ENCODE data around the gene PLPP6.

Gene PLPP6

DNA sequence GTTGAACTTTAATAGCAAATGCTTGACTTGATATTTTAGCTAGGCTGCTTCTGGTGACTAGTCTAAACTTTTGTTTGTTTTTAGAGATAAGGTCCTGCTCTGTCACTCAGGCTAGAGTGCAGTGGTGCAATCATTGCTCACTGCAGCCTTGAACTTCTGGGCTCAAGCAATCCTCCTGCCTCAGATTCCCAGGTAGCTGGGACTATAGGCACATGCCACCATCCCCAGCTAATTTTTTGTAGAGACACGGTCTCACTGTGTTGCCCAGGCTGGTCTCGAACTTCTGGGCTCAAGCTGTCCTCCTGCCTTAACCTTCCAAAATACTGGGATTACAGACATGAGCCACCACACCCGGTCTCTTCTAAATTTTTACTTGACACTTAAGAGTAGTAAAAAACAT is 38.0 kb downstream of the PLPP6 start:
- DNase-seq (ENCODE audit: low read depth): no peak

DNA sequence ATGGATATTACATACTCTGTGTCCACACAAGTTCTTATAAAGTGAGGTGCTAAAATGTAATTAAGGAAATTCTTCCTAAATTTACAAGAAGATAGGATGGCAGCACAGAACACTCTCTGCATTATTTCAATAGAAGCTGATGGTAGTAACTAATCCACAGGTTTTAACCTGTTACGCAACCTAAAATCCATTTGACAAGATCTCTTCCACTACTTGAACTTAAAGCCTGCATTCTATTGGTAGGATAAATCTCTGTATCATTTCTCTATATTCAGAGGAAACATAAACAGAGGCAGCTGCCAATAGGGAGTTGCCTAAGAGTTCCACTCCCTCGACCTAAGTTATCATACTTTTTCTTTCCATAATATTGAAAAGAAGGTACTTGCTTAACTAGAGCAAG is 38.8 kb downstream of the PLPP6 start:
- no peak for DNase-seq (ENCODE audit: low read depth)

DNA sequence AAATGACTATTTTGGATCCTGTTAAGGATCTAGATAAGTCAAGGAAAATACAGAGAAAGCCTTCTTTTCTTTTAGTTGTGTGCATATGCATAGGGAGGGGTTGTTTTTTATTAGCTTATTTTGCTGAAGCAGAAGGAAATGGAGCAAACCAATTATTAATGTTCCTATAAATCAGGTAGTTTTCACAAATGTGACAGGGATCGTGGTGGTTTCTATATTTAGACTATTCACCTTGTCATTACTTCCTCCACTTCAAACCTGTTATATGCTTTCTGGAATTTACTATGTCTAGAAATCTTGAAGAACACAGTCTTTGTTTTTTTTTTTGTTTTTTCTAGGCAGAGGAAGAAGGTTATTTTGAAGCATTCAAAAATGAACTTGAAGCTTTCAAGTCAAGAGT is 39.4 kb downstream of the PLPP6 start:
- DNase-seq (ENCODE audit: low read depth): no peak

DNA sequence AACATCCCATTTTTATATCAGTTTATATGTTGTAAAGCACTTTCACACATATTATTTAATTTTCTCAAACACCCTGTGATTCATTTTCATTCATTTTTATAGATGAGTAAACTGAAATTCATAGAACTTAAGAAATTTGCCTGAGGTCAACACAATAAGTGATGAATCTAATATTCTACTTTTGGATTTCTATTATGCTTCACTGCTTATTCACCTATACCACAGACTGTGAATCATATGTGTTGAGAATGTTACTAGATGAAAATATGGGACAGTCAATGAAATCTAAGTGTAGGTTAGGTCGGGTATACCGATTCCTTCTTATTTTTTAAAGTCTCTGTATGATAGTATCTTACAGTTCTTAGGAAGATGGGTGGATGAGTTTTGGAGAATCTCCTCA is 42.0 kb downstream of the PLPP6 start:
- DNase-seq (ENCODE audit: low read depth): no peak

DNA sequence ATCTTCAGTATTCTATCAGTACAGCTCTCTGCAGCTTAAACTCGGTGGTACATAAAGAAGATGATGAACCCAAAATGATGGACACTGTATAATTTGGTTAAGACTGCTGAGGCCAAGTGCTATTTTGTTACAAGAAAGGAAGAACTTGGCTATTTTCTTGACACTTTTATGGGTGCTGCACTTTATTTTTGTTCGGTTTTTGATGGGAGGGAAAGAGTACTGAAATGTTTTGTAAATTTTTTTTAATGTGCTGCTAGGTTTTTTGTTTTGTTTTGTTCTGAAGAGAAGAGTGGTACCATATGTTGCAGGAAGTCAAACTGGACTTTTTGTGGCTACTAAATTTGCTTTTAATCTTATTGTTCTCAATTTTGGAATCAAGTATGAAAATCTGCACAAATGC is 43.9 kb downstream of the PLPP6 start:
- DNase-seq (ENCODE audit: low read depth): no peak

DNA sequence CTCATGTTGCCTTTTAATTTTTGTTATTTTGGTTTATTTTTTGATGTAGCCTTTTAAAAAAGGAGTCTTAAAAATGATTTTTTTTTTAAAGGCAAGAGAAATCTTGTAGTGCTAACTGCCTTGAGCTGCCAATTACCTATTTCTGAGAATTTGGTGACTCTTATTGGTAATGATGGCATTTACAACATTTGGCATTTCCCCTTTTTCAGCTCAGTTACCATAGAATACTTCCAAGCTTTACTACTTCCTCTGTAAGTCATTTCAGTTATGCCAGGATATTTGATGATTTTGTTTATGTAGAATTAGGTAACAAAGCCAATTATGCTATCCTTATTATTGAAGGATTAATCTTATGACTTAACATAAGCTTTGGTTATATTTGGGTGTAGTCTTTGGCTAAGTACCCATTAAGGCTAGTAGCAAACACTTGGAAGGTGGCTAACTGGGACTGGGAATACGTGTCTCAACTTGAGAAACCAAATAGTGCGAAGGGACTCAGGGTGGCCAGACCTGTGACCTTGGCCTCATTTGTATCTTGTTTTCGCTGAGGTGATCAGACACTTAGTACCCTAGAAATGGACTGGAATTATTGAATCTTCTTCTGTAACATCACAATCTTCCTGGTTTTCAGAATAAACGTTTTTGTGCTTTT is 45.0 kb downstream of the PLPP6 start:
- no peak for DNase-seq (ENCODE audit: low read depth)

DNA sequence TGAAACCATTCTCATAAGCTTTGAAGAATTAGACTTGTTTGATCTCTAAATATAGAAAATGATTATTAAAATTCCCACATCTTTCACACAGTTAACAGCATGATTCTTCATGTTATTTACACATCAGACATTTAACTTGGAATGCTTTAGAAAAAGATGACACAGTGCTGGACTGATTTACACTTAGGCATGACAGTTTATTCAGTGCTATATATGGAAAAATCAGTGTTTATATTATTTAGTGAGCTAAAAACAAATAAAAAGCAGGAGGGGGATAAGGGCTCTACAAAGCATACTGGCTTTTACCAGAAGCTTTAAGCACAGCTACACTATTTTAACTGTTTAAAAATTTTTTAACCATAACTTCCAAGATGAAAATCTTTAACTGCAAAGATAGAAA is 47.3 kb downstream of the PLPP6 start:
- no peak for DNase-seq (ENCODE audit: low read depth)

DNA sequence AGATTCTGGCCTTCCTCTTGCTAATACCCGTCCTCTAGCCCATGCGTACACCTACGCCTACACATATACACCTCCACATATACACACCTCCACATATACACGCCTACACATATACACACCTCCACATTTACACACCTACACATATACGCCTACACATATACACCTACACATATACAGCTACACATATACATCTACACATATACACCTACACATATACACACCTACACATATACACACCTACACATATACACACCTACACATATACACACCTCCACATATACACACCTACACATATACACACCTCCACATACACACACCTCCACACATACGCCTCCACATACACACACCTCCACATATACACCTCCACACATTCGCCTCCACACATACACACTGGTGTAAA is 51.8 kb downstream of the PLPP6 start:
- DNase-seq (ENCODE audit: low read depth): no peak

DNA sequence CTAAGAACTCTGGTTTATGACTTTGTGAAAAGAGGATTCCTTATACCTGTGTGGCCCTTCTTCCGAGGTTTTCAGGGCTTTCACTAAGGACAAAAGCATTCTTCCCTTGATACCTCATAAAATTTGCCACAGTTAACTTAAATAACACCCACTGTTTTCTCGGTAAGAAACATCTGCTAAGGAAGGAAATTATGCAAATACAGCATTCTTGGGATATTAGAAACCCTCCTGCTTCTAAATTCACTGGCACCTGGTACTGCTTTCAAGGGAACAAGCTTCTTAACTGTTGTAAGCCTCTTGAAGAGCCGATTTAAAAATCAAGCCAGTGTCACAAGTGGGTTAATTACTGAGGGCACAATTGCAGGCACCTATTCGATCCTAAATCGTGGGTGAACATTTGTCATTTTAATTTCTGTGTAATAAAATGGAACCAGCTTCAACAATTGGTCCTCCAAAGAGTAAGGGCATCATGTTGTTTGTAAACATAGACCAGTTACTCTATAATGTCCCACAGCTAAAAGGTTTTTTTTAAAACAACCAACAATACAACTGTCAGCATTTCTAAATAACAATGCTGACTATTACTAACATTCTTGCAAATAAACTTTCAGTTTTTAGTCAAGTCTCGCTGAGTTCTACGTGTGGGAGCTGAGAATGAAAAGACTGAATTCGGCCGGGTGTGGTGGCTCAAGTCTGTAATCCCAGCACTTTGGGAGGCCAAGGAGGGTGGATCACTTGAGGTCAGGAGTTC is 52.3 kb downstream of the PLPP6 start:
- peak; percentile 3 for DNase-seq (ENCODE audit: low read depth)

All from EH (cell line).